ENCODE results near the gene MAMDC2. TPM values are rescaled to one million over a fixed set of nuclear protein-coding genes. Genes with fewer than 3 reads are reported as not detected.

Gene MAMDC2
- total RNA-seq, 1 experiment from 2014 or later: 1.2 TPM

DNA sequence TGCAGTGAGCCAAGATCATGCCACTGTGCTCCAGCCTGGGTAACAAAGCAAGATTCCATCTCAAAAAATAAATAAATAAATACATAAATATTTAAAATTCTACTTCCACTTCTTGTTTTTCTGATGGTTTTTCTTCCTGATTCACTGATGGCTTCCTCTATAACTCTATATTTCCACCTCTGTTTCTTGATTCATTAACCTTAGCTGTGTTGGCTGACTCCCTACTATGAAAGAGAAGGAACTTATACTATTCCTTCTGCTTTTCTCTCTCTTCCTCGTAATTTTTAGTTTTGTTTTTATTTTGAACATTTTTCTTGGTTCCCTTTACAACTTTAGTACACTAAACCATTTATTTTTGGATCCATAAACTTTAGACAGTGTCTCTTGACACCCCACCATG is 103.5 kb downstream of the MAMDC2 start:
- TF ChIP-seq SP1 (IDR thresholded peaks at IDR 0.05; ENCODE audit: low read depth): no peak
- TF ChIP-seq ELF1 (IDR thresholded peaks at IDR 0.05; ENCODE audit: borderline replicate concordance, low read depth): no peak
- TF ChIP-seq, protein P1, sequence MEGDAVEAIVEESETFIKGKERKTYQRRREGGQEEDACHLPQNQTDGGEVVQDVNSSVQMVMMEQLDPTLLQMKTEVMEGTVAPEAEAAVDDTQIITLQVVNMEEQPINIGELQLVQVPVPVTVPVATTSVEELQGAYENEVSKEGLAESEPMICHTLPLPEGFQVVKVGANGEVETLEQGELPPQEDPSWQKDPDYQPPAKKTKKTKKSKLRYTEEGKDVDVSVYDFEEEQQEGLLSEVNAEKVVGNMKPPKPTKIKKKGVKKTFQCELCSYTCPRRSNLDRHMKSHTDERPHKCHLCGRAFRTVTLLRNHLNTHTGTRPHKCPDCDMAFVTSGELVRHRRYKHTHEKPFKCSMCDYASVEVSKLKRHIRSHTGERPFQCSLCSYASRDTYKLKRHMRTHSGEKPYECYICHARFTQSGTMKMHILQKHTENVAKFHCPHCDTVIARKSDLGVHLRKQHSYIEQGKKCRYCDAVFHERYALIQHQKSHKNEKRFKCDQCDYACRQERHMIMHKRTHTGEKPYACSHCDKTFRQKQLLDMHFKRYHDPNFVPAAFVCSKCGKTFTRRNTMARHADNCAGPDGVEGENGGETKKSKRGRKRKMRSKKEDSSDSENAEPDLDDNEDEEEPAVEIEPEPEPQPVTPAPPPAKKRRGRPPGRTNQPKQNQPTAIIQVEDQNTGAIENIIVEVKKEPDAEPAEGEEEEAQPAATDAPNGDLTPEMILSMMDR (IDR thresholded peaks at IDR 0.05 in 2 of 3, conservative IDR thresholded peaks at IDR 0.05 in 1 of 3; ENCODE audit: borderline replicate concordance in 1 of 3, insufficient read depth in 1 of 3, low read depth in 2 of 3, low read length in 2 of 3): no peak
- TF ChIP-seq CEBPB (IDR thresholded peaks at IDR 0.05; ENCODE audit: low read depth): no peak
- Histone ChIP-seq H3K27ac (ENCODE audit: low read depth, low read length) (no peak overlapping the region), H2AFZ (ENCODE audit: low read depth, low read length, poor library complexity, severe bottlenecking) (no peak overlapping the region), H3K4me2 (ENCODE audit: low read length) (no peak overlapping the region), H3K36me3 (ENCODE audit: control insufficient read depth in 1 of 2, insufficient read depth in 2 of 2, low read length in 2 of 2) (no peaks in the 10 kb centered on the region), H3K9ac (ENCODE audit: low read length) (no peak overlapping the region), H3K79me2 (ENCODE audit: insufficient read depth, low read length) (no peaks in the 10 kb centered on the region), H4K20me1 (ENCODE audit: insufficient read depth) (no peaks in the 10 kb centered on the region), H3K9me3 (ENCODE audit: control insufficient read depth in 1 of 2, insufficient read depth in 1 of 2, low read depth in 1 of 2, low read length in 2 of 2) (no peaks in the 10 kb centered on the region), H3K9me2 (ENCODE audit: insufficient read depth) (no peaks in the 10 kb centered on the region), H3K4me3 (replicated peaks in 1 of 2; ENCODE audit: low read depth in 1 of 2, low read length in 2 of 2) (no peak overlapping the region), H3K27me3 (ENCODE audit: insufficient read depth, low read length) (no peaks in the 10 kb centered on the region), H3K4me1 (ENCODE audit: control insufficient read depth in 1 of 2, insufficient read depth in 2 of 2, low read length in 2 of 2) (no peaks in the 10 kb centered on the region)
- intact Hi-C loops (cut with micrococcal nuclease): no loop called here
- DNase-seq (ENCODE audit: low read depth, low spot score) (no peak), ATAC-seq (no peak)
- CTCF ChIA-PET: no interaction called here
- no TSS peak for BruUV-seq (replicated peaks)
- POLR2A ChIA-PET: no interaction called here
- RAD21 ChIA-PET (ENCODE audit: low non-redundant PET in 1 of 2, low total read pairs in 2 of 2, uncharacterized antibody in 2 of 2, unreplicated experiment in 2 of 2): no interaction called here

DNA sequence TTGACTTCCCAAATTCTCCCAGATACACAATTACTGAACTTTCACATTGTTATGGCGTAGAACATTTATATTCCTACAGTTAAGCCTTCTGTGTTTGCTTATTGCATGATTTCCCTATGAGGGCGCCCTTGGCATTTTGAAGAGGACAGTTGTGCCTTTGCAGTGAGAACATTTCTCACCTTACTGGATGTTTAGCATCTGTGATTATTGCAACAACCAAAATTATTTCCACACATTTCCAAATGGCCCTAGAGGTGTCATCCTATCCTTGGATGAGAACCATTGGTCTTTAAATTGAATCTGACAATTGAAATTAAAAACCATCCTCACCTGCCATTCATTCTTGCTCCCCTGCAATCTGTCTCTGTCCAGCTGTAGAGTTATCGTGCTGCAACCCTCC is 104.0 kb downstream of the MAMDC2 start:
- no peak for ATAC-seq
- no peaks in the 10 kb centered on the region for H3K36me3 ChIP-seq (ENCODE audit: control insufficient read depth in 1 of 2, insufficient read depth in 2 of 2, low read length in 2 of 2)
- no peak overlapping the region for H3K4me2 ChIP-seq (ENCODE audit: low read length)
- H3K79me2 ChIP-seq (ENCODE audit: insufficient read depth, low read length): no peaks in the 10 kb centered on the region
- BruUV-seq (replicated peaks): no TSS peak
- ChIA-PET POLR2A (no interaction called here), CTCF (no interaction called here), RAD21 (ENCODE audit: low non-redundant PET in 1 of 2, low total read pairs in 2 of 2, uncharacterized antibody in 2 of 2, unreplicated experiment in 2 of 2) (no interaction called here)
- no peak overlapping the region for H3K4me3 ChIP-seq (replicated peaks in 1 of 2; ENCODE audit: low read depth in 1 of 2, low read length in 2 of 2)
- H2AFZ ChIP-seq (ENCODE audit: low read depth, low read length, poor library complexity, severe bottlenecking): no peak overlapping the region
- no peaks in the 10 kb centered on the region for H3K9me3 ChIP-seq (ENCODE audit: control insufficient read depth in 1 of 2, insufficient read depth in 1 of 2, low read depth in 1 of 2, low read length in 2 of 2)
- H3K9ac ChIP-seq (ENCODE audit: low read length): no peak overlapping the region
- H3K27me3 ChIP-seq (ENCODE audit: insufficient read depth, low read length): no peaks in the 10 kb centered on the region
- H4K20me1 ChIP-seq (ENCODE audit: insufficient read depth): no peaks in the 10 kb centered on the region
- H3K9me2 ChIP-seq (ENCODE audit: insufficient read depth): no peaks in the 10 kb centered on the region
- H3K4me1 ChIP-seq (ENCODE audit: control insufficient read depth in 1 of 2, insufficient read depth in 2 of 2, low read length in 2 of 2): no peaks in the 10 kb centered on the region
- DNase-seq (ENCODE audit: low read depth, low spot score): no peak
- intact Hi-C loops (cut with micrococcal nuclease): no loop called here
- no peak overlapping the region for H3K27ac ChIP-seq (ENCODE audit: low read depth, low read length)
- TF ChIP-seq RAD21 (IDR thresholded peaks at IDR 0.05; ENCODE audit: low read depth): peak; percentile 25; the same call in 1 of the 2 replicates
- no peak for TF ChIP-seq ZFX (IDR thresholded peaks at IDR 0.05)
- no peak for TF ChIP-seq ZBTB33 (IDR thresholded peaks at IDR 0.05; ENCODE audit: extremely low read depth, insufficient replicate concordance, low read length)
- TF ChIP-seq EZH2phosphoT487 (IDR thresholded peaks at IDR 0.05; ENCODE audit: borderline replicate concordance): no peak
- TF ChIP-seq, protein P2, sequence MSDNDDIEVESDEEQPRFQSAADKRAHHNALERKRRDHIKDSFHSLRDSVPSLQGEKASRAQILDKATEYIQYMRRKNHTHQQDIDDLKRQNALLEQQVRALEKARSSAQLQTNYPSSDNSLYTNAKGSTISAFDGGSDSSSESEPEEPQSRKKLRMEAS (IDR thresholded peaks at IDR 0.05): no peak
- TF ChIP-seq, protein P3, sequence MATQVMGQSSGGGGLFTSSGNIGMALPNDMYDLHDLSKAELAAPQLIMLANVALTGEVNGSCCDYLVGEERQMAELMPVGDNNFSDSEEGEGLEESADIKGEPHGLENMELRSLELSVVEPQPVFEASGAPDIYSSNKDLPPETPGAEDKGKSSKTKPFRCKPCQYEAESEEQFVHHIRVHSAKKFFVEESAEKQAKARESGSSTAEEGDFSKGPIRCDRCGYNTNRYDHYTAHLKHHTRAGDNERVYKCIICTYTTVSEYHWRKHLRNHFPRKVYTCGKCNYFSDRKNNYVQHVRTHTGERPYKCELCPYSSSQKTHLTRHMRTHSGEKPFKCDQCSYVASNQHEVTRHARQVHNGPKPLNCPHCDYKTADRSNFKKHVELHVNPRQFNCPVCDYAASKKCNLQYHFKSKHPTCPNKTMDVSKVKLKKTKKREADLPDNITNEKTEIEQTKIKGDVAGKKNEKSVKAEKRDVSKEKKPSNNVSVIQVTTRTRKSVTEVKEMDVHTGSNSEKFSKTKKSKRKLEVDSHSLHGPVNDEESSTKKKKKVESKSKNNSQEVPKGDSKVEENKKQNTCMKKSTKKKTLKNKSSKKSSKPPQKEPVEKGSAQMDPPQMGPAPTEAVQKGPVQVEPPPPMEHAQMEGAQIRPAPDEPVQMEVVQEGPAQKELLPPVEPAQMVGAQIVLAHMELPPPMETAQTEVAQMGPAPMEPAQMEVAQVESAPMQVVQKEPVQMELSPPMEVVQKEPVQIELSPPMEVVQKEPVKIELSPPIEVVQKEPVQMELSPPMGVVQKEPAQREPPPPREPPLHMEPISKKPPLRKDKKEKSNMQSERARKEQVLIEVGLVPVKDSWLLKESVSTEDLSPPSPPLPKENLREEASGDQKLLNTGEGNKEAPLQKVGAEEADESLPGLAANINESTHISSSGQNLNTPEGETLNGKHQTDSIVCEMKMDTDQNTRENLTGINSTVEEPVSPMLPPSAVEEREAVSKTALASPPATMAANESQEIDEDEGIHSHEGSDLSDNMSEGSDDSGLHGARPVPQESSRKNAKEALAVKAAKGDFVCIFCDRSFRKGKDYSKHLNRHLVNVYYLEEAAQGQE (IDR thresholded peaks at IDR 0.05; ENCODE audit: low read depth): no peak

Data from HCT116 (cell line).